Retinal pigment epithelial cell (primary cell): ENCODE data around the gene SH3YL1.

ENCODE experiments used
- DNase-seq: peaks from one replicate; pipeline ENCODE4 v3.0.0-alpha.2; 2010; ENCODE audit warnings: low read depth
- H3K4me3 ChIP-seq: 2 replicates; pipeline ENCODE4 v1.5.1; 2011; ENCODE audit warnings: mild to moderate bottlenecking, low read length, control low read depth, moderate library complexity
- CTCF ChIP-seq: conservative IDR thresholded peaks from 2 replicates; pipeline ENCODE4 v1.5.1; 2011; ENCODE audit warnings: low read depth, low read length, control low read depth, inconsistent platforms

SH3YL1 gene

DNA sequence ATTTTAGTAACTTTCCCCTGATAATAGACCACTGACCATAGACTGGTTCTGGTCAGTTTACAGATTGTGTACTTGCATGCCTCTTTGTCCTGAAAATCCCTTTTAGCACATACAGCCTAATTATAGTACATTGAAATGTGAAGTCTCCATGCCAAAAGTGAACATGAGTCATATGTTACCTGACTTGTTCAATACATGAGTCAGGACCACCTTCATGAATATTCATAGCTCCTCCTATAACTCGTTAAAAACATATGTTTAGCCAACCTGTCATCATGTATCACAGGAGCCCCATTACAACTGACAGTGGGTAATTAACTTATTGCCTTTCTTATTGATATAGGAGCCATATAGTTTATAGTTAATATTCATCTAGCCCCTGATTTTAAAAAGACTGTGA lies 78.6 kb downstream of the SH3YL1 start:
- DNase-seq, result no peak
- no peak overlapping the region for H3K4me3 ChIP-seq
- TF ChIP-seq CTCF, result no peak

- TF ChIP-seq CTCF, result no peak
- H3K4me3 ChIP-seq, result no peak overlapping the region
- DNase-seq, result no peak
These were observed 79.1 kb downstream of the SH3YL1 start for GRCh38 chr2:184695-185094.

DNA sequence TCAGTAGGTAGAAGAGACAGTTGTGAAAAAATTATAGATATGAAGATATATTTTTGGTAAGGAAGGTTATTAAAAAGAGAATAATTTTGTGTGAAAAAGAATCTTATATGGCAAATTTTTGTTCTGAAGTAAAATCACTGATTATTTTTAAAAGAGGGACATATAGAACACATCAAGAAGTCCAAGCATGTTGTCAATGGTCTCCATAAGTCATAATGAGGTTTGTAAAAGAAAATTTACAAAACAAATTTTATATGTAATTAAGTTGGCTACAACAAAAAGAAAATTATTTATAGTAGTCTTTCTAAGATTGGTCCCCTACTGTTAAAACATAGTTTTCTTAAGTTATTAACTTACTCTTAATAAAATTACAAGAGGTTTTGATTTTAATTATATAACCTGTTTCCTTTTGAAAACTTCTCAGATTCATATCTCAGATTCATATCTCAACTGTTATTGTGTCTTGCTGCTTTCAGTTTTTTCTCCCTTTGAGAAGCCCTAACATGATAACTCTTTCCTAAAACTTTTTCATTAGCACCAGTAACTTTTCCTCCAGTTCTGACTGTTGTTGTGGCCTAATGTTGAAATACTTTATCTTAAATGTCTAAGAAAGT lies 81.2 kb downstream of the SH3YL1 start:
- TF ChIP-seq CTCF, result no peak
- no peak for DNase-seq
- H3K4me3 ChIP-seq, result no peak overlapping the region

GRCh38 chr2:180311-180710 lies 83.5 kb downstream of the SH3YL1 start:
- no peak for TF ChIP-seq CTCF
- no peak overlapping the region for H3K4me3 ChIP-seq
- DNase-seq, result no peak

- no peak overlapping the region for H3K4me3 ChIP-seq
- DNase-seq, result no peak
- TF ChIP-seq CTCF, result no peak
These were observed 83.9 kb downstream of the SH3YL1 start for GRCh38 chr2:179886-180285.

DNA sequence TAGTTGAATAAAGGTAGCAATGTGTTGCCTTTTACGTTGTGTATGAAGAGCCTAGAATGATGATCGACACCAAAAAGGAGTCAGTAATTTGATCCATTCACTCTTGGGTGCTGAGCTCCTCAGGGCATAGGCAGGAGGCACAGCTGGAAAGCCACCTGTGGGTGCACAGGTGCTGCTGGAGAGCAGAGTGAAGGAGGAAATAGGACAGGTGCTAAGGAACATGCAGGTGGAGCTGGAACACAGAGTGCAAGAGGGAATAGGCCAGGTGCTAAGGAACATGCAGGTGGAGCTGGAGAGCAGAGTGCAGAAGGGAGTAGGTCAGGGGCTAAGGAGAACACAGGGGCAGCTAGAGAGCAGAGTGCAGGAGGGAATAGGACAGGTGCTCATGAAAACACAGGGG lies 86.1 kb downstream of the SH3YL1 start:
- TF ChIP-seq CTCF, result no peak
- no peak overlapping the region for H3K4me3 ChIP-seq
- no peak for DNase-seq

GRCh38 chr2:176917-177316 lies 86.9 kb downstream of the SH3YL1 start:
- no peak for DNase-seq
- no peak for TF ChIP-seq CTCF
- no peak overlapping the region for H3K4me3 ChIP-seq
